Gastrocnemius medialis (tissue), 4 donors: Measurements from ENCODE around the gene ABCC3.

Source experiments
- CTCF ChIP-seq, 5 experiments: fragments of 450-650 bp in 3 of 5; fragments of 200-600 bp in 2 of 5; sonication (generic) in 2 of 5; IDR thresholded peaks in 4 of 5; conservative IDR thresholded peaks in 1 of 5; 1 replicate in 4 of 5; 2 replicates in 1 of 5; pipeline ENCODE4 v1.5.1; 2016 to 2019; ENCODE audit warnings: antibody characterized with exemption in 5 of 5, mild to moderate bottlenecking in 3 of 5, moderate library complexity in 3 of 5
- POLR2A ChIP-seq, 2 donors: fragments of 450-650 bp; IDR thresholded peaks; one replicate each; pipeline ENCODE4 v1.6.1; 2017; ENCODE audit warnings: antibody characterized with exemption in 2 of 2, mild to moderate bottlenecking in 2 of 2, moderate library complexity in 2 of 2

- TF ChIP-seq CTCF (IDR thresholded peaks at IDR 0.05 in 4 of 5, conservative IDR thresholded peaks at IDR 0.05 in 1 of 5) (no peak), POLR2A (IDR thresholded peaks at IDR 0.05) (no peak)
These were observed 100.6 kb downstream of the ABCC3 start for GRCh38 chr17:50735287-50735686.
